ENCODE measurements around the gene DENND1C. TPM values are rescaled to one million over a fixed set of nuclear protein-coding genes. Genes with fewer than 3 reads are reported as not detected.

DENND1C gene
- total RNA-seq, 1 experiment from 2014 or later: 0.11 TPM

GRCh38 chr19:6467384-6467783 is 14.2 kb downstream of the DENND1C start:
- H3K27me3 ChIP-seq (replicated peaks; ENCODE audit: insufficient read depth, low read depth, low read length, poor library complexity): peaks cover 15% of the 10 kb centered on the region
- intact Hi-C loops (cut with micrococcal nuclease; ENCODE audit: unreplicated experiment): no loop called here
- H3K9me3 ChIP-seq (ENCODE audit: low read depth, low read length, poor library complexity, severe bottlenecking): no peaks in the 10 kb centered on the region
- no peaks in the 10 kb centered on the region for H3K36me3 ChIP-seq (ENCODE audit: insufficient read depth, low read length, poor library complexity, severe bottlenecking)
- POLR2A ChIA-PET (ENCODE audit: low non-redundant PET): no interaction called here
- no TSS peak for BruUV-seq (replicated peaks)
- H3K4me3 ChIP-seq (ENCODE audit: low read depth, low read length, poor library complexity, severe bottlenecking): no peak overlapping the region
- no peak overlapping the region for H3K27ac ChIP-seq (ENCODE audit: low read depth, low read length, poor library complexity, severe bottlenecking)
- H3K4me1 ChIP-seq (ENCODE audit: insufficient read depth, low read length, poor library complexity, severe bottlenecking): no peaks in the 10 kb centered on the region
- CTCF ChIA-PET: no interaction called here
- no peak for DNase-seq (ENCODE audit: low spot score)
- TF ChIP-seq EZH2 (IDR thresholded peaks at IDR 0.05; ENCODE audit: borderline replicate concordance, low read depth, low read length, poor library complexity, severe bottlenecking) (no peak), CTCF (conservative IDR thresholded peaks at IDR 0.05; ENCODE audit: low read depth, low read length) (no peak)

GRCh38 chr19:6466526-6467248 is 14.9 kb downstream of the DENND1C start:
- intact Hi-C loops (cut with micrococcal nuclease; ENCODE audit: unreplicated experiment): no loop called here
- Histone ChIP-seq H3K9me3 (ENCODE audit: low read depth, low read length, poor library complexity, severe bottlenecking) (no peaks in the 10 kb centered on the region), H3K4me3 (ENCODE audit: low read depth, low read length, poor library complexity, severe bottlenecking) (no peak overlapping the region), H3K27me3 (replicated peaks; ENCODE audit: insufficient read depth, low read depth, low read length, poor library complexity) (peaks cover 15% of the 10 kb centered on the region), H3K4me1 (ENCODE audit: insufficient read depth, low read length, poor library complexity, severe bottlenecking) (no peaks in the 10 kb centered on the region), H3K36me3 (ENCODE audit: insufficient read depth, low read length, poor library complexity, severe bottlenecking) (no peaks in the 10 kb centered on the region), H3K27ac (ENCODE audit: low read depth, low read length, poor library complexity, severe bottlenecking) (no peak overlapping the region)
- POLR2A ChIA-PET (ENCODE audit: low non-redundant PET): no interaction called here
- CTCF ChIA-PET: interaction anchor here (0.5 kb wide), 1 partner anchor 109 kb away, joined by 3 read pairs; no protein-coding TSS in a partner anchor
- no TSS peak for BruUV-seq (replicated peaks)
- DNase-seq (ENCODE audit: low spot score): no peak
- no peak for TF ChIP-seq CTCF (conservative IDR thresholded peaks at IDR 0.05; ENCODE audit: low read depth, low read length)
- TF ChIP-seq EZH2 (IDR thresholded peaks at IDR 0.05; ENCODE audit: borderline replicate concordance, low read depth, low read length, poor library complexity, severe bottlenecking): no peak

GRCh38 chr19:6465663-6466062 is 15.9 kb downstream of the DENND1C start:
- Histone ChIP-seq H3K27ac (ENCODE audit: low read depth, low read length, poor library complexity, severe bottlenecking) (no peak overlapping the region), H3K27me3 (replicated peaks; ENCODE audit: insufficient read depth, low read depth, low read length, poor library complexity) (peaks cover 15% of the 10 kb centered on the region), H3K9me3 (ENCODE audit: low read depth, low read length, poor library complexity, severe bottlenecking) (no peaks in the 10 kb centered on the region), H3K4me1 (ENCODE audit: insufficient read depth, low read length, poor library complexity, severe bottlenecking) (peaks cover 2% of the 10 kb centered on the region), H3K4me3 (ENCODE audit: low read depth, low read length, poor library complexity, severe bottlenecking) (no peak overlapping the region), H3K36me3 (ENCODE audit: insufficient read depth, low read length, poor library complexity, severe bottlenecking) (no peaks in the 10 kb centered on the region)
- CTCF ChIA-PET: no interaction called here
- no peak for DNase-seq (ENCODE audit: low spot score)
- no peak for TF ChIP-seq CTCF (conservative IDR thresholded peaks at IDR 0.05; ENCODE audit: low read depth, low read length)
- TF ChIP-seq EZH2 (IDR thresholded peaks at IDR 0.05; ENCODE audit: borderline replicate concordance, low read depth, low read length, poor library complexity, severe bottlenecking): no peak
- POLR2A ChIA-PET (ENCODE audit: low non-redundant PET): no interaction called here
- BruUV-seq (replicated peaks): no TSS peak
- intact Hi-C loops (cut with micrococcal nuclease; ENCODE audit: unreplicated experiment): no loop called here
